Left ventricle myocardium superior (tissue), 1 donor: ENCODE data around the gene STK10. TPM values are rescaled to one million over a fixed set of nuclear protein-coding genes. Genes with fewer than 3 reads are reported as not detected.
A peak's percentile ranks its signal among the peaks of the same experiment; 100 is the strongest.

ENCODE experiments used
- ATAC-seq: fragments of 200-7000 bp; cut with Tn5 transposase; one replicate; pipeline ENCODE4 v1.9.1; 2020; ENCODE audit warnings: mild to moderate bottlenecking, moderate library complexity
- DNase-seq: peaks from one replicate; pipeline ENCODE4 v3.0.0-alpha.2; 2020
- intact Hi-C: fragments of 100-400 bp; cut with micrococcal nuclease; formaldehyde crosslinking; loops from one replicate; pipeline ENCODE4 v1.11.0; 2022
- total RNA-seq: library from RNA; stranded (reverse); fragmentation: NEBNext Ultra II Directional; extraction: Animal tissue kit (Norgen Biotek cat#: 25700); gene quantifications from one replicate; pipeline ENCODE4 v1.2.1, GENCODE V29; 2021
- donor health status: DM: no; HTN: yes; CAD: no; lungs with severe emphysema.

Gene STK10
- total RNA-seq, 1 donor from 2014 or later: 6.9 TPM

DNA sequence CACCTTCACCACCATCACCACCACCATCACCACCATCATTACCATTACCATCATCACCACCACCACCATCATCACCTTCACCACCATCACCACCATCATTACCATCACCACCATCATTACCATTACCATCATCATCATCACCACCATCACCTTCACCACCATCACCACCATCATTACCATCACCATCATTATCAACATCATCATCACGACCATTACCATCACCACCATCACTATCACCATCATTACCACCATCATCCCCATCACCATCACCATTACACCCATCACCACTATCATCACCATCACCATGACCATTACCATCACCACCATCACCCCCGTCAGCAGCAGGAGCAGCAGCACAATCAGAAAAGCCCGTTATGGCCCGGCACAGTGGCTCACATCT, 89.1 kb downstream of the STK10 start:
- intact Hi-C loops: no loop called here
- DNase-seq: no peak
- no peak for ATAC-seq

DNA sequence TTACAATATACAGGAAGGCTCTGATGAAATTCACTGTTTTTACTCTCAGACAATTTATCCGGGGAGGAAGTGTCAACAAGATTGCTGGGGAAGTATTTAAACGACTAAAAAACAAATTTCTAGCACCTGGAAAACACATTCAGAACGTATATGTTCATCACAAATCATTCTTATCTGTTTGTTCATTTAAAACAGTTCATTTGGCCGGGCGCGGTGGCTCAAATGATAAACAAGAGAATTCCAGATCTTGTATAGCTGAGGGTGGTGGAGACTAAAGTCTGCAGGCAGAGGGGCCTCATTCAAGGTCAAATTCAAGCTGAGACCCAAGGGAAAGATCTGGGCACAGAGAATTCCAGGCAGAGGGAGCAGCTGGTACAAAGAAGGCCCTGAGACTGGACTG, 90.0 kb downstream of the STK10 start:
- no peak for DNase-seq
- ATAC-seq: no peak
- intact Hi-C loops: no loop called here

GRCh38 chr5:172097356-172097755, 90.7 kb downstream of the STK10 start:
- ATAC-seq (no peak), DNase-seq (no peak)
- intact Hi-C loops: no loop called here

- DNase-seq (no peak), ATAC-seq (no peak)
- intact Hi-C loops: no loop called here
Measured at GRCh38 chr5:172096207-172096940, 91.7 kb downstream of the STK10 start.

- no peak for DNase-seq
- intact Hi-C loops: no loop called here
- ATAC-seq: peak; percentile 15
Measured at GRCh38 chr5:172095368-172096206, 92.4 kb downstream of the STK10 start.

GRCh38 chr5:172093965-172094364, 94.1 kb downstream of the STK10 start:
- intact Hi-C loops: no loop called here
- ATAC-seq (peak; percentile 88), DNase-seq (peak; percentile 86)

DNA sequence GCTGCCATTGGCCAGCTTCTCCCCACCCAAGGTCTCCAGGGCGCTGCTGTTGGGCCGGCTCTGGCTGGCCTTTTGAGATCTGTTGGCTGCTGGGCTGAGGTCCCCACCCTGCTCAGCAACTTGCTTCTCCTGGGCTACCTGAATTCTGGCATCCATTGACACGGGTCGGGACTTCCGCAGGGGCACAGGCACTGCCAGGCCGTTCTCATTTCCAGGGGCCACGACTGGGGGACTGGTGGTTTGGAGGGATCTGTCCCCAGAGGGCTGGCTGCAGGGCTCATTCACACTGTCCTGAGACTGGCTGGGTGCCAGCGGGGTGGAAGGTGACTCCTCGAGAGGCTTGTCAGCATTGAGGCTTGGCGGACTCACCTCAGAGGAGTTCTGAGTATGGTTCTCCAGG, 94.5 kb downstream of the STK10 start:
- ATAC-seq (peak; percentile 22), DNase-seq (peak; percentile 65)
- intact Hi-C loops: no loop called here

- DNase-seq (no peak), ATAC-seq (no peak)
- intact Hi-C loops: no loop called here
Measured at GRCh38 chr5:172091956-172092732, 95.9 kb downstream of the STK10 start.

- ATAC-seq (no peak), DNase-seq (no peak)
- intact Hi-C loops: no loop called here
Measured at GRCh38 chr5:172090976-172091547, 97.0 kb downstream of the STK10 start.

GRCh38 chr5:172089298-172090117, 98.5 kb downstream of the STK10 start:
- no peak for ATAC-seq
- intact Hi-C loops: no loop called here
- DNase-seq: no peak

GRCh38 chr5:172088801-172089200, 99.2 kb downstream of the STK10 start:
- intact Hi-C loops: no loop called here
- ATAC-seq (no peak), DNase-seq (no peak)

DNA sequence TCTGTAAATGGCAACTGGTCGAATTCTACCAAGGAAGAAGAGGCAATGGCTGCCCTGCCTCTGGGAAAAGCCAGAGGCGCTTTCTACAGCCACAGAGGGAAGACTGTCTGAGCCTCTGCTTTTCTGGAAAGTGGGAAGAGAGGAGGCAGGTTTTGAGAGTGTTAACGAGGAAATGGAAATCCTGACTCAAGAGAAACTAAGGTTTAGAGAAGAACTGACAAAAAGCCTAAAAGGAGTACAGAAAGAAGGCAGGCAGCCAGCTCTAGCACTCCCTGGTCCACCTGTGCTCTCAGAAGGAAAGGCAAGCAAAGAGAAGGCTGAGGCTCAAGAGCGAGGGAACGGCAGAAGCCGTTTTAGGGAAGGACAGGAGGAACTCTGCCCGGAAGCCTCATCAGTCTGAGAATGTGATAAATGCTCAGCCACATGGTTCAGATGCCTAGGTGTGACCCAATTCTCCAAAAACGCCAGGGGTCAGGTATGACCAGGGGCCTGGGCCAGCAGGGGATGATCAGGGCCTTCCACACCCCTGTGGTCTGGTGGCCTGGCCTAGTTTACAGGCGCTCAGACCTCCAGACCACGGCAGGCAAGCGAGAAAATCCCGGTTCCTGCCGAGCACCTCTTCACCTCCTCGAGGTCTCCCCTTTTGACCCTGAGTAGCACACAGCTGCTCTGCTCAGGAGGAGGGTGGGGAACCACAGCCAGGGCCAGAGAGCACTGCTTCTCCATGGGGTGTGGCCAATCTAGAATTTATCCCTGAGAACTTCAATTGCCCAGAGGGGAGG, 101.6 kb downstream of the STK10 start:
- ATAC-seq (no peak), DNase-seq (no peak)
- intact Hi-C loops: no loop called here

GRCh38 chr5:172085738-172086137, 102.3 kb downstream of the STK10 start:
- no peak for DNase-seq
- no peak for ATAC-seq
- intact Hi-C loops: no loop called here

DNA sequence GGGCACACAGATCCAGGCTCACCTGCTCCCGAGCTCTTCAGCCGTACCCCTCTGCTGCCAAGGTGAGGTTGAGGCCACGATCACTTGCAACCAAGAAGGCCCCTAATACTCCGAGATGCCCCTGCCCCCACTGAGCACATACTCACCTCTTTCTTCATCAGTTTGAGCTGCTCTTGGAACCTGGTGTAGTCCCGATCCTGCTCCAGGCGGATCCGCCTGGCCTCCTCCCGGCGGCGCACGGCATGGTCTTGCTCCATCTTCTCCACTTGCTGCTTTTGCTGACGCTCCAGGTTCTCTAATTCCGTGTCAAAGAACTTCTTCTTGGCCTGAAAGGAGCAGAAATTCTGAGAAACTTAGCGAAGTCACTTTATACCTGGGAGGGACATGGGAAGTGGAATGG, 105.8 kb downstream of the STK10 start:
- DNase-seq (no peak), ATAC-seq (no peak)
- intact Hi-C loops: no loop called here

GRCh38 chr5:172079876-172080275, 108.1 kb downstream of the STK10 start:
- ATAC-seq: no peak
- no peak for DNase-seq
- intact Hi-C loops: no loop called here

GRCh38 chr5:172078726-172079345, 109.2 kb downstream of the STK10 start:
- DNase-seq (peak; percentile 58), ATAC-seq (peak; percentile 84)
- intact Hi-C loops: no loop called here

DNA sequence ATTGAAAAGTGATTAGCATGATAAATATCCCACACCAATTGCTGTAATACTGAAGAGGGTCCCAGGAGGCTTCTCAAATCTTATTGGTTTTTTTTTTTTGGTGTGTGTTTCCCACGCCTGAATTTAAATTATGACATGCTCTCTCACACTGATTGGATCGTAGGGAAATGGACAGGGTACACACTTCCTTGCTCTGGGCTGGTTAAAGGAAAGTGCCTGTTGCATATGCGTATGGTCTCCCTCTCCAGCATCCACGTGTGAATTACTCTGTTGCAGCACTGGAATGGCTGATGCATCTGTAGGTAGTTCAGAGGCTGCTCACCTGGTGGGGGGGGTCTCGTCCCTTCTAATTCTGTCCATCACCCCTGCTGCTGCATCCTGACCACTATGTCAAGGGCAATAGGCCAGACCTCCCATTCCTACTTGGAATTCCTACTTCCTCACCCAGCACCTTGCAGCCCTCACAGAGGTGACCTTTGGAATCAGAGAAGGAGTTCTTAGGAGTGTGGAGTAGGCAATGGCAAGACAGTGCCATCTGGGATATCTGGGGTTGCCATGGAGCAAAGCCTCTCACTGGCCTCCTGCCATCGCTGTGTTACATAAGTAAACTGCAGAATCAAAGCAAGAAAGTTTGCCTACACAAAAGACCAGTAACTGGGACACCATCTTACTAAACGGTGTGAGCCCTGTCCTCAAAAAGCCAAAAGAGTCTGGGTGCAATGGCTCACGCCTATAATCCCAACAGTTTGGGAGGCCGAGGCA, 110.2 kb downstream of the STK10 start:
- no peak for DNase-seq
- intact Hi-C loops: no loop called here
- ATAC-seq: peak; percentile 28
